ENCODE results near the gene GCNT1. TPM values are rescaled to one million over a fixed set of nuclear protein-coding genes. Genes with fewer than 3 reads are reported as not detected.
A peak's percentile ranks its signal among the peaks of the same experiment; 100 is the strongest.

GCNT1 gene
- total RNA-seq = 1 to 10 TPM; 3.1 to 3.8 TPM

- no peaks in the 10 kb centered on the region for H3K9me3 ChIP-seq
- under 1% methylated on average over 60 of the region's 65 CpGs for WGBS
- peak within 1 kb of the TSS; percentile 62 to 67 for H3K4me3 ChIP-seq
- intact Hi-C loops (cut with DNase I) = loop anchor here (10.0 kb wide), 1 partner anchor 84 kb away; no protein-coding TSS in a partner anchor
- TF ChIP-seq POLR2A (IDR thresholded peaks at IDR 0.05) (peak; percentile 91), POLR2AphosphoS5 (IDR thresholded peaks at IDR 0.05) (peak; percentile 73)
- TF ChIP-seq, protein P1, sequence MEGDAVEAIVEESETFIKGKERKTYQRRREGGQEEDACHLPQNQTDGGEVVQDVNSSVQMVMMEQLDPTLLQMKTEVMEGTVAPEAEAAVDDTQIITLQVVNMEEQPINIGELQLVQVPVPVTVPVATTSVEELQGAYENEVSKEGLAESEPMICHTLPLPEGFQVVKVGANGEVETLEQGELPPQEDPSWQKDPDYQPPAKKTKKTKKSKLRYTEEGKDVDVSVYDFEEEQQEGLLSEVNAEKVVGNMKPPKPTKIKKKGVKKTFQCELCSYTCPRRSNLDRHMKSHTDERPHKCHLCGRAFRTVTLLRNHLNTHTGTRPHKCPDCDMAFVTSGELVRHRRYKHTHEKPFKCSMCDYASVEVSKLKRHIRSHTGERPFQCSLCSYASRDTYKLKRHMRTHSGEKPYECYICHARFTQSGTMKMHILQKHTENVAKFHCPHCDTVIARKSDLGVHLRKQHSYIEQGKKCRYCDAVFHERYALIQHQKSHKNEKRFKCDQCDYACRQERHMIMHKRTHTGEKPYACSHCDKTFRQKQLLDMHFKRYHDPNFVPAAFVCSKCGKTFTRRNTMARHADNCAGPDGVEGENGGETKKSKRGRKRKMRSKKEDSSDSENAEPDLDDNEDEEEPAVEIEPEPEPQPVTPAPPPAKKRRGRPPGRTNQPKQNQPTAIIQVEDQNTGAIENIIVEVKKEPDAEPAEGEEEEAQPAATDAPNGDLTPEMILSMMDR (IDR thresholded peaks at IDR 0.05) = peak in 3 of 4 experiments; percentile 58 to 69 (median 64)
- H3K4me1 ChIP-seq (replicated peaks) = no peaks in the 10 kb centered on the region
- peak within 1 kb of the TSS; percentile 69 to 72 for H3K27ac ChIP-seq
- no peaks in the 10 kb centered on the region for H3K27me3 ChIP-seq (replicated peaks; ENCODE audit: insufficient read depth)
- DNase-seq (ENCODE audit: low spot score) = peak; percentile 90
- no peaks in the 10 kb centered on the region for H3K36me3 ChIP-seq
Observed at GRCh38 chr9:76458903-76459693, at the start of gene GCNT1. Gene GCNT1, plus strand, starts transcription at chr9:76459182. Its CDS starts 43,200 bp downstream, at chr9:76502382.

GRCh38 chr9:76412638-76413037 is 46.3 kb upstream of the GCNT1 start:
- intact Hi-C loops (cut with DNase I) = no loop called here
- 60% methylated on average over 2 of the region's 2 CpGs for WGBS
- peaks cover 7% of the 10 kb centered on the region for H3K4me1 ChIP-seq (replicated peaks)

GRCh38 chr9:76413658-76414057 is 45.3 kb upstream of the GCNT1 start:
- intact Hi-C loops (cut with DNase I) = no loop called here
- no peaks in the 10 kb centered on the region for H3K27me3 ChIP-seq (replicated peaks; ENCODE audit: insufficient read depth)
- no peaks in the 10 kb centered on the region for H3K36me3 ChIP-seq
- no peak overlapping the region for H3K4me3 ChIP-seq
- no peak for TF ChIP-seq POLR2A (IDR thresholded peaks at IDR 0.05)
- TF ChIP-seq, protein P1 (IDR thresholded peaks at IDR 0.05) = no peak
- TF ChIP-seq POLR2AphosphoS5 (IDR thresholded peaks at IDR 0.05) = no peak
- H3K4me1 ChIP-seq (replicated peaks) = peaks cover 7% of the 10 kb centered on the region
- no peak overlapping the region for H3K27ac ChIP-seq
- DNase-seq (ENCODE audit: low spot score) = no peak
- no peaks in the 10 kb centered on the region for H3K9me3 ChIP-seq

More at GRCh38 chr9:76412638-76413037, 46.3 kb upstream of the GCNT1 start:
- TF ChIP-seq POLR2AphosphoS5 (IDR thresholded peaks at IDR 0.05) = no peak
- TF ChIP-seq, protein P1 (IDR thresholded peaks at IDR 0.05) = no peak
- H3K27me3 ChIP-seq (replicated peaks; ENCODE audit: insufficient read depth) = no peaks in the 10 kb centered on the region
- no peaks in the 10 kb centered on the region for H3K36me3 ChIP-seq
- H3K4me3 ChIP-seq = no peak overlapping the region
- H3K9me3 ChIP-seq = no peaks in the 10 kb centered on the region
- H3K27ac ChIP-seq = no peak overlapping the region
- DNase-seq (ENCODE audit: low spot score) = no peak

- 66% methylated on average over 4 of the region's 4 CpGs for WGBS
- Histone ChIP-seq H3K27me3 (replicated peaks; ENCODE audit: insufficient read depth) (no peaks in the 10 kb centered on the region), H3K27ac (peak overlapping the region in 1 of 2 donors; percentile 82), H3K36me3 (no peaks in the 10 kb centered on the region), H3K4me3 (no peak overlapping the region), H3K9me3 (no peaks in the 10 kb centered on the region), H3K4me1 (replicated peaks) (peaks cover 7% of the 10 kb centered on the region)
- TF ChIP-seq, protein P1 (IDR thresholded peaks at IDR 0.05) = no peak
- no peak for TF ChIP-seq POLR2AphosphoS5 (IDR thresholded peaks at IDR 0.05)
- no peak for TF ChIP-seq POLR2A (IDR thresholded peaks at IDR 0.05)
- intact Hi-C loops (cut with DNase I) = no loop called here
- DNase-seq (ENCODE audit: low spot score) = no peak
Observed at GRCh38 chr9:76414661-76415060, 44.3 kb upstream of the GCNT1 start.

DNA sequence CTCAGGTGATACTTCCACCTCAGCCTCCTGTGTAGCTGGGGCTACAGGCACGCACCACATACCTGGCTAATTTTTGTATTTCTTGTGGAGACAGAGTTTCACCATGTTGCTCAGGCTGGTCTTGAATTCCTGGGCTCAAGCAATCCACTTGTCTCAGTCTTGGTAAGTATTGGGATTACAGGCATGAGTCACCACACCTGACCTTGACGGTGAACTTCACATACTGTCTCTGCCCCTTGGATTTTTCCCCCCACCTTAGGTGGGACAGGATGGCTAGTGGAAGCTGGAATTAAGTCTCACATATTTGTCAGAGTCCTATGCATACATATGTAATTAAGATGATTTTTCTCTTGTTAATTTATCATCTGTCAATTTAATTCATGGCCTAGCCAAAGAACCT is 43.8 kb upstream of the GCNT1 start:
- TF ChIP-seq, protein P1 (IDR thresholded peaks at IDR 0.05) = no peak
- TF ChIP-seq POLR2A (IDR thresholded peaks at IDR 0.05) = no peak
- TF ChIP-seq POLR2AphosphoS5 (IDR thresholded peaks at IDR 0.05) = no peak
- no peaks in the 10 kb centered on the region for H3K36me3 ChIP-seq
- no peak overlapping the region for H3K4me3 ChIP-seq
- no peaks in the 10 kb centered on the region for H3K27me3 ChIP-seq (replicated peaks; ENCODE audit: insufficient read depth)
- intact Hi-C loops (cut with DNase I) = no loop called here
- WGBS = 68% methylated on average over 2 of the region's 2 CpGs
- peaks cover 7% of the 10 kb centered on the region for H3K4me1 ChIP-seq (replicated peaks)
- no peak for DNase-seq (ENCODE audit: low spot score)
- peak overlapping the region; percentile 34 to 82 for H3K27ac ChIP-seq
- H3K9me3 ChIP-seq = no peaks in the 10 kb centered on the region

All from prostate gland (tissue), 2 donors.